GM12878 (cell line): ENCODE results near the gene CWC27. TPM values are rescaled to one million over a fixed set of nuclear protein-coding genes. Genes with fewer than 3 reads are reported as not detected.

ENCODE experiments used
- ATAC-seq: fragments of 200-7000 bp; cut with Tn5 transposase; 3 replicates; pipeline ENCODE4 v1.9.1; 2020; ENCODE audit warnings: mild to moderate bottlenecking, moderate library complexity
- BruUV-seq: library from RNA; stranded (reverse); fragments of 400-500 nt; replicated peaks from 2 replicates; lab custom pipeline; 2021; lab: Mats Ljungman, UMichigan
- CTCF ChIA-PET: fragments of 300-600 bp; sonication (Branson Sonifier 250); formaldehyde crosslinking; extraction: SDS; loops from one replicate; lab custom pipeline; 2021; ENCODE audit warnings: inconsistent platforms; lab: Yijun Ruan, JAX
- POLR2A ChIA-PET: fragments of 350-600 bp; formaldehyde crosslinking; extraction: SDS; loops from one replicate; lab custom pipeline; 2021; ENCODE audit warnings: inconsistent platforms; lab: Charles Lee
- RAD21 ChIA-PET: fragments of 300-600 bp; sonication (Branson Sonifier 250); formaldehyde crosslinking; loops from one replicate; lab custom pipeline; 2023; ENCODE audit warnings: antibody characterized with exemption; ENCODE audit not compliant: unreplicated experiment; lab: Charles Lee
- SMC1A ChIA-PET: fragments of 300-600 bp; sonication (Branson Sonifier 250); formaldehyde crosslinking; loops from one replicate; lab custom pipeline; 2023; ENCODE audit not compliant: unreplicated experiment, uncharacterized antibody; lab: Charles Lee
- DNase-seq: peaks from one replicate; pipeline ENCODE4 v3.0.0-alpha.2; 2011; ENCODE audit warnings: low read depth, low spot score
- FAIRE-seq: peaks from 3 replicates; lab custom pipeline; 2011; peaks lifted over from hg19 to GRCh38; lab: Jason Lieb, UNC
- H2AFZ ChIP-seq: 2 replicates; pipeline ENCODE4 v1.6.0; 2011; ENCODE audit warnings: low read depth, low read length, control low read depth; ENCODE audit not compliant: control insufficient read depth
- H3K27ac ChIP-seq: 2 replicates; pipeline ENCODE4 v1.5.1; 2011; ENCODE audit warnings: control low read depth; ENCODE audit not compliant: control insufficient read depth, insufficient read depth
- H3K27me3 ChIP-seq, 2 experiments: replicated peaks in 1 of 2; 2 replicates each; pipeline versions ENCODE4 v1.6.0 to v1.6.1; 2011; ENCODE audit warnings: low read length in 1 of 2; ENCODE audit not compliant: control insufficient read depth in 2 of 2, insufficient read depth in 2 of 2
- H3K36me3 ChIP-seq, 2 experiments: 2 replicates each; pipeline ENCODE4 v1.5.1; 2011; ENCODE audit warnings: low read length in 1 of 2; ENCODE audit not compliant: control insufficient read depth in 2 of 2, insufficient read depth in 2 of 2
- H3K4me1 ChIP-seq: 2 replicates; pipeline ENCODE4 v1.6.1; 2011; ENCODE audit warnings: mild to moderate bottlenecking, low read length, moderate library complexity, mixed read lengths; ENCODE audit not compliant: control insufficient read depth, insufficient read depth
- H3K4me2 ChIP-seq: 2 replicates; pipeline ENCODE4 v1.6.0; 2011; ENCODE audit warnings: control low read depth; ENCODE audit not compliant: control insufficient read depth, insufficient read depth
- H3K4me3 ChIP-seq: fragments of 200-600 bp; sonication (generic); 2 replicates; pipeline ENCODE4 v1.5.1; 2016
- H3K79me2 ChIP-seq: 2 replicates; pipeline ENCODE4 v1.6.0; 2011; ENCODE audit warnings: low read length; ENCODE audit not compliant: control insufficient read depth, insufficient read depth
- H3K9ac ChIP-seq: 2 replicates; pipeline ENCODE4 v1.8.0; 2011; ENCODE audit warnings: low read length, control low read depth, mixed read lengths; ENCODE audit not compliant: control insufficient read depth, insufficient read depth
- H3K9me3 ChIP-seq: replicated peaks from 3 replicates; pipeline ENCODE4 v1.5.1; 2011; ENCODE audit warnings: mild to moderate bottlenecking, low read length; ENCODE audit not compliant: control insufficient read depth, insufficient read depth
- H4K20me1 ChIP-seq: 2 replicates; pipeline ENCODE4 v1.6.0; 2011; ENCODE audit not compliant: control insufficient read depth, insufficient read depth
- CHD4 ChIP-seq: fragments of 200-600 bp; sonication (generic); IDR thresholded peaks from 2 replicates; pipeline ENCODE4 v1.6.1; 2016; ENCODE audit warnings: mild to moderate bottlenecking
- MEF2A ChIP-seq: IDR thresholded peaks from 2 replicates; pipeline ENCODE4 v1.6.1; 2011; ENCODE audit warnings: low read depth, mild to moderate bottlenecking, low read length, moderate library complexity; ENCODE audit not compliant: insufficient read depth
- NBN ChIP-seq: fragments of 450-650 bp; IDR thresholded peaks from 2 replicates; pipeline ENCODE4 v1.6.1; 2016
- ZNF687 ChIP-seq: fragments of 450-650 bp; IDR thresholded peaks from 2 replicates; pipeline ENCODE4 v1.6.1; 2017; ENCODE audit warnings: mild to moderate bottlenecking, moderate library complexity
- WGBS: methylation state at CpG from one replicate; pipeline ENCODE4 v1.1.6; 2016; ENCODE audit warnings: low lambda C conversion rate; ENCODE audit not compliant: insufficient replicate concordance, insufficient coverage; ENCODE audit errors: missing lambda C conversion rate; 5-methylcytosine and 5-hydroxymethylcytosine counted together
- in situ Hi-C: fragments of 300-500 bp; cut with MboI; formaldehyde crosslinking; loops from 9 replicates; pipeline ENCODE4 v1.14.3; 2018; ENCODE audit warnings: mixed read lengths
- intact Hi-C: fragments of 100-400 bp; cut with micrococcal nuclease; formaldehyde crosslinking; loops from one replicate; pipeline ENCODE4 v1.14.2; 2022; ENCODE audit not compliant: unreplicated experiment
- polyA plus RNA-seq, 11 experiments: library from polyadenylated mRNA; depleted of rRNA in 4 of 11; unstranded in 6 of 11; stranded (reverse) in 5 of 11; fragments of >200 nt; fragmentation: Nextera tagmentation in 4 of 11; fragmentation: Illumina TruSeq in 1 of 11; extraction: Ambion mirVana in 4 of 11; extraction: Trizol in 1 of 11; gene quantifications; 1 replicate in 1 of 11; 2 replicates in 10 of 11; pipeline versions ENCODE4 v1.2.1 to v1.2.3, GENCODE V29; 2011 to 2016; ENCODE audit warnings: inconsistent platforms in 2 of 11, missing spikeins in 2 of 11, low read depth in 1 of 11
- total RNA-seq, 4 experiments: library from RNA; depleted of rRNA in 3 of 4; stranded (reverse); fragments of >200 nt in 3 of 4; fragmentation: Illumina TruSeq in 1 of 4; extraction: Trizol in 1 of 4; gene quantifications; 2 replicates each; pipeline versions ENCODE4 v1.2.1 to v1.2.3, GENCODE V29; 2013 to 2021

The CWC27 gene
- total and polyA plus RNA-seq, 10 of the 15 experiments (the other 5 are each of a cell fraction or from before 2014, with no cell fraction given), result 21.7 to 61.9 (median 47.0) TPM

- no TSS peak for BruUV-seq
- DNase-seq, result no peak
- Histone ChIP-seq H2AFZ (no peak overlapping the region), H3K79me2 (no peaks in the 10 kb centered on the region), H3K4me1 (peaks cover 25% of the 10 kb centered on the region), H3K27ac (no peak overlapping the region), H3K4me2 (no peak overlapping the region), H3K9ac (no peak overlapping the region), H3K4me3 (no peak overlapping the region), H4K20me1 (no peaks in the 10 kb centered on the region), H3K36me3 (no peaks in the 10 kb centered on the region), H3K9me3 (no peaks in the 10 kb centered on the region), H3K27me3 (no peaks in the 10 kb centered on the region)
- TF ChIP-seq NBN, result no peak
- TF ChIP-seq CHD4, result no peak
- no peak for TF ChIP-seq ZNF687
- TF ChIP-seq MEF2A, result no peak
- intact Hi-C loops (no loop called here), in situ Hi-C loops (no loop called here)
- FAIRE-seq, result no peak
- RAD21 ChIA-PET, result interaction anchor here (0.7 kb wide), 1 partner anchor 20 kb away, joined by 3 read pairs; no protein-coding TSS in a partner anchor
- POLR2A ChIA-PET, result no interaction called here
- no peak for ATAC-seq
- 100% methylated on average over 1 of the region's 2 CpGs for WGBS
- SMC1A ChIA-PET, result interaction anchor here (0.5 to 4.6 kb wide), 9 partner anchors 16 to 463 kb away, joined by 3 to 48 read pairs (median 4); partner anchors contain the start of gene ADAMTS6
- CTCF ChIA-PET, result interaction anchor here (0.6 kb wide), 1 partner anchor 21 kb away, joined by 3 read pairs; no protein-coding TSS in a partner anchor
These were observed 250.0 kb downstream of the CWC27 start for GRCh38 chr5:65018763-65019162.
